Tibial artery (tissue), 4 donors: Measurements from ENCODE around the gene LRIG1.

Experiments used
- DNase-seq, 2 donors: peaks; one replicate each; pipeline ENCODE4 v3.0.0-alpha.2; 2019
- H3K27ac ChIP-seq, 2 donors: fragments of 200-600 bp; sonication (generic) in 1 of 2; 1 replicate in 1 of 2; 2 replicates in 1 of 2; pipeline ENCODE4 v1.5.1; 2018 to 2019; ENCODE audit warnings: mild to moderate bottlenecking in 1 of 2
- H3K27me3 ChIP-seq, 2 donors: fragments of 200-600 bp; sonication (generic) in 1 of 2; one replicate each; pipeline versions ENCODE4 v1.5.1 to v1.6.0; 2016 to 2019
- H3K36me3 ChIP-seq, 3 donors: fragments of 200-600 bp; sonication (generic) in 2 of 3; one replicate each; pipeline ENCODE4 v1.5.1; 2016 to 2019; ENCODE audit warnings: mild to moderate bottlenecking in 2 of 3
- H3K4me1 ChIP-seq, 4 donors: fragments of 200-600 bp; sonication (generic) in 2 of 4; 1 replicate in 3 of 4; 2 replicates in 1 of 4; pipeline ENCODE4 v1.5.1; 2016 to 2019
- H3K4me3 ChIP-seq, 2 donors: fragments of 200-600 bp; sonication (generic) in 1 of 2; 1 replicate in 1 of 2; 2 replicates in 1 of 2; pipeline ENCODE4 v1.5.1; 2018 to 2019; ENCODE audit warnings: mild to moderate bottlenecking in 2 of 2
- H3K9me3 ChIP-seq, 3 donors: fragments of 200-600 bp; sonication (generic) in 1 of 3; one replicate each; pipeline ENCODE4 v1.5.1; 2016 to 2019
- intact Hi-C: fragments of 100-400 bp; cut with DNase I; formaldehyde crosslinking; loops from one replicate; pipeline ENCODE4 v1.15.0; 2023; ENCODE audit warnings: low total_unique reads
- TF ChIP-seq, protein P1 (sequence below), 2 experiments: fragments of 200-600 bp in 1 of 2; fragments of 450-650 bp in 1 of 2; IDR thresholded peaks; one replicate each; pipeline ENCODE4 v1.5.1; 2017 to 2019; ENCODE audit warnings: antibody characterized with exemption in 2 of 2, mild to moderate bottlenecking in 1 of 2, moderate library complexity in 1 of 2

Gene LRIG1

GRCh38 chr3:66383998-66384745, 116.7 kb downstream of the LRIG1 start:
- no peaks in the 10 kb centered on the region for H3K4me1 ChIP-seq
- intact Hi-C loops = no loop called here
- H3K27me3 ChIP-seq = no peaks in the 10 kb centered on the region
- no peak overlapping the region for H3K4me3 ChIP-seq
- TF ChIP-seq, protein P1, sequence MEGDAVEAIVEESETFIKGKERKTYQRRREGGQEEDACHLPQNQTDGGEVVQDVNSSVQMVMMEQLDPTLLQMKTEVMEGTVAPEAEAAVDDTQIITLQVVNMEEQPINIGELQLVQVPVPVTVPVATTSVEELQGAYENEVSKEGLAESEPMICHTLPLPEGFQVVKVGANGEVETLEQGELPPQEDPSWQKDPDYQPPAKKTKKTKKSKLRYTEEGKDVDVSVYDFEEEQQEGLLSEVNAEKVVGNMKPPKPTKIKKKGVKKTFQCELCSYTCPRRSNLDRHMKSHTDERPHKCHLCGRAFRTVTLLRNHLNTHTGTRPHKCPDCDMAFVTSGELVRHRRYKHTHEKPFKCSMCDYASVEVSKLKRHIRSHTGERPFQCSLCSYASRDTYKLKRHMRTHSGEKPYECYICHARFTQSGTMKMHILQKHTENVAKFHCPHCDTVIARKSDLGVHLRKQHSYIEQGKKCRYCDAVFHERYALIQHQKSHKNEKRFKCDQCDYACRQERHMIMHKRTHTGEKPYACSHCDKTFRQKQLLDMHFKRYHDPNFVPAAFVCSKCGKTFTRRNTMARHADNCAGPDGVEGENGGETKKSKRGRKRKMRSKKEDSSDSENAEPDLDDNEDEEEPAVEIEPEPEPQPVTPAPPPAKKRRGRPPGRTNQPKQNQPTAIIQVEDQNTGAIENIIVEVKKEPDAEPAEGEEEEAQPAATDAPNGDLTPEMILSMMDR (IDR thresholded peaks at IDR 0.05) = no peak
- peaks cover 73 to 84% (median 75%) of the 10 kb centered on the region in 3 donors for H3K36me3 ChIP-seq
- H3K9me3 ChIP-seq = no peaks in the 10 kb centered on the region
- DNase-seq = no peak
- H3K27ac ChIP-seq = no peak overlapping the region

DNA sequence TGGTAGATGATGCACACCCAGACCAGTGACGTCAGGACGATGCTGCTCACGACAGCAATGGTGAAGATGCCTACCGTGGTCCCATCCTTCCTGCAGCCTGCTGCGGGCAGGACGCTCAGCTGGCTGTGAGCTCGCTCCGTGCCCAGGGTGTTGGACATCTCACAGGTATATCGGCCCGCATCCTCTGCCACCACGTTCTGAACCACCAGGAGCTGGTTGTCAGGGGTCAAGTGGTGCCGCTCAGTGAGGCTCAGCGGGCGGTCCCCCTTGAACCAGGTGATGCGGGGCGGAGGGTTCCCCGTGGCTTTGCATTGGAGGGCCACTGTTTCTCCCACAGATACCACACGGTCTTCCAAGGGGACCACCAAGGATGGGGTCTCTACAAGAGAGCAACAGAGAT, 117.8 kb downstream of the LRIG1 start:
- Histone ChIP-seq H3K4me3 (no peak overlapping the region), H3K27ac (no peak overlapping the region), H3K9me3 (no peaks in the 10 kb centered on the region), H3K27me3 (no peaks in the 10 kb centered on the region), H3K36me3 (peaks cover 84 to 95% (median 85%) of the 10 kb centered on the region in 3 donors), H3K4me1 (peaks cover 0 to 3% (median 0%) of the 10 kb centered on the region in 4 donors)
- TF ChIP-seq, protein P1 (IDR thresholded peaks at IDR 0.05) = no peak
- no peak for DNase-seq
- intact Hi-C loops = no loop called here

DNA sequence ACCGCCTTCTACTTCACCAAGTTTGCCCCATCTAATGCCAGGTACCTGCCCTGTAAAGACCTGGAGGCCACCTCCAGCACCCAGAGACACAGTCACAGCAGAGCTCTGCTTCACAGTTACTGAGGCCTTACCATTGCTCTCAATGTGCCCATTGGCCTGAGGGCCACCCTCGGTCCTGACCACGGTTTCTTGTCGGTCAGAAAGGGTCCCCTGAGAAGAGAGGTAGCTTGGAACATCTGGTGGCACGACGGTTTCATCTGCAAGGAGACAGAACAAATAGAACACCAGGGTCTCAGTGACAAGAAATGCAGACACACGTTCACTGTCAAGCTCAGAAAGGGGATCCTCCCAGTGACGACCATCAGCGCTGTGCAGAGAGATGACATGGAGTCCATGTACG, 118.7 kb downstream of the LRIG1 start:
- Histone ChIP-seq H3K4me1 (peaks cover 0 to 6% (median 1%) of the 10 kb centered on the region in 4 donors), H3K36me3 (peaks cover 90 to 100% (median 93%) of the 10 kb centered on the region in 3 donors), H3K27me3 (no peaks in the 10 kb centered on the region), H3K9me3 (no peaks in the 10 kb centered on the region), H3K4me3 (no peak overlapping the region), H3K27ac (no peak overlapping the region)
- TF ChIP-seq, protein P1 (IDR thresholded peaks at IDR 0.05) = no peak
- intact Hi-C loops = no loop called here
- DNase-seq = no peak

GRCh38 chr3:66381626-66382025, 119.2 kb downstream of the LRIG1 start:
- Histone ChIP-seq H3K4me3 (no peak overlapping the region), H3K4me1 (peaks cover 0 to 11% (median 7%) of the 10 kb centered on the region in 4 donors), H3K27me3 (no peaks in the 10 kb centered on the region), H3K9me3 (no peaks in the 10 kb centered on the region), H3K27ac (no peak overlapping the region), H3K36me3 (peaks cover 85 to 97% (median 97%) of the 10 kb centered on the region in 3 donors)
- intact Hi-C loops = no loop called here
- TF ChIP-seq, protein P1 (IDR thresholded peaks at IDR 0.05) = no peak
- DNase-seq = no peak

GRCh38 chr3:66380200-66380932, 120.5 kb downstream of the LRIG1 start:
- TF ChIP-seq, protein P1 (IDR thresholded peaks at IDR 0.05) = no peak
- peaks cover 0 to 14% (median 10%) of the 10 kb centered on the region in 4 donors for H3K4me1 ChIP-seq
- intact Hi-C loops = no loop called here
- no peak overlapping the region for H3K4me3 ChIP-seq
- no peaks in the 10 kb centered on the region for H3K9me3 ChIP-seq
- no peak overlapping the region for H3K27ac ChIP-seq
- DNase-seq = no peak
- no peaks in the 10 kb centered on the region for H3K27me3 ChIP-seq
- H3K36me3 ChIP-seq = peaks cover 81 to 92% (median 86%) of the 10 kb centered on the region in 3 donors
